ENCODE results near the gene COMMD3. TPM values are rescaled to one million over a fixed set of nuclear protein-coding genes. Genes with fewer than 3 reads are reported as not detected.

Gene COMMD3
- total and polyA plus RNA-seq, 9 of the 15 experiments (the other 6 are each of a cell fraction or from before 2014, with no cell fraction given), result 50.7 to 217 (median 80.1) TPM

DNA sequence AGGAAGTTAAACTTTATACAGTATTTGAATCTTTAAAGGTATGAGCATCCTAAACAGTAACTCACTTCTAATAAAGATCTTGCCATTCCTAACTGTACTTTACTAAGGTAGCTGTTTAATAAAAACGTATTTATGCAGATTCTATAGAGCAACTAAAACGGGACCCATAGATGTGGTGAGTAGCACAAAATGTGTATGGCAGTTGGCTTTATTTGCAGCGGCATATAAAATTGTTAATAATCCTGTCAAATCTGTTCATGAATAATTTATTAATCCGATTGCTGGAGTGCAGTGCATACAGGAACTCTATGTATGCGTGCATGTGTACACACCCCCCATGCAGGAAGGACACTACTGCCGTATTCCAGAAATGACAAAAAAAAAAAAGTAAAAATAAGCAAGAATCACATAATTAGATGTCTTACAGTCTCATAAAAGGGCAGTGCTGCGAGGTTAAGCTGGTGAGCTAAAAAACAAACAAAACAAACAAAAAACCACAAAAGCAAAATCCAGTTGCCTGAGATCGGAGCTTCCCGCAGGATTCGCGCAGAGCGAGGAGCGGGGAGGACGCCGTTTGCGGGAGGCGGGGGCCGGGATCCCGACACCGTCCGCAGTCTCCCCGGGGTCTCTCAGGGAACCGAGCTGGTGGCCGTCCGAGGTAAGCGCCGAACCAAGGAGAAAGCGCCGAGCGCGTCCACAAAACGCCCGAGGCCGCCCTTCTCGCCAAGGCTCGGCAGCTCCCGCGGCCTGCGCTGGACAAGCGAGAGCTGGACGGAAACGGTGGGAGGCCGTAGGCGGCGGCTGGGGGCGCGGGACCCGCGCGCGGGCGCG, 518 bp upstream of the COMMD3 start (continued):
- TF ChIP-seq, protein P1, sequence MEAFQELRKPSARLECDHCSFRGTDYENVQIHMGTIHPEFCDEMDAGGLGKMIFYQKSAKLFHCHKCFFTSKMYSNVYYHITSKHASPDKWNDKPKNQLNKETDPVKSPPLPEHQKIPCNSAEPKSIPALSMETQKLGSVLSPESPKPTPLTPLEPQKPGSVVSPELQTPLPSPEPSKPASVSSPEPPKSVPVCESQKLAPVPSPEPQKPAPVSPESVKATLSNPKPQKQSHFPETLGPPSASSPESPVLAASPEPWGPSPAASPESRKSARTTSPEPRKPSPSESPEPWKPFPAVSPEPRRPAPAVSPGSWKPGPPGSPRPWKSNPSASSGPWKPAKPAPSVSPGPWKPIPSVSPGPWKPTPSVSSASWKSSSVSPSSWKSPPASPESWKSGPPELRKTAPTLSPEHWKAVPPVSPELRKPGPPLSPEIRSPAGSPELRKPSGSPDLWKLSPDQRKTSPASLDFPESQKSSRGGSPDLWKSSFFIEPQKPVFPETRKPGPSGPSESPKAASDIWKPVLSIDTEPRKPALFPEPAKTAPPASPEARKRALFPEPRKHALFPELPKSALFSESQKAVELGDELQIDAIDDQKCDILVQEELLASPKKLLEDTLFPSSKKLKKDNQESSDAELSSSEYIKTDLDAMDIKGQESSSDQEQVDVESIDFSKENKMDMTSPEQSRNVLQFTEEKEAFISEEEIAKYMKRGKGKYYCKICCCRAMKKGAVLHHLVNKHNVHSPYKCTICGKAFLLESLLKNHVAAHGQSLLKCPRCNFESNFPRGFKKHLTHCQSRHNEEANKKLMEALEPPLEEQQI (IDR thresholded peaks at IDR 0.05), result no peak
- TF ChIP-seq RBM15 (IDR thresholded peaks at IDR 0.05; ENCODE audit: insufficient read depth, low read length) (no peak), SNRNP70 (optimal IDR thresholded peaks at IDR 0.05; ENCODE audit: low read depth, low read length) (no peak), PPARD (CRISPR knock-in tag; IDR thresholded peaks at IDR 0.05) (no peak), POLR2H (tag; IDR thresholded peaks at IDR 0.05; ENCODE audit: low read depth) (no peak), HNRNPH1 (optimal IDR thresholded peaks at IDR 0.05; ENCODE audit: low read depth, low read length) (no peak), XRCC4 (IDR thresholded peaks at IDR 0.05; ENCODE audit: extremely low read depth, insufficient read depth, insufficient read length) (no peak), SAP30 (IDR thresholded peaks at IDR 0.05; ENCODE audit: borderline replicate concordance, insufficient read depth, low read depth, low read length, poor library complexity, severe bottlenecking) (peak; percentile 52), FOXJ2 (tag; IDR thresholded peaks at IDR 0.05) (peak; percentile 50; the same call in 1 of the 2 replicates), FOXP1 (CRISPR knock-in tag; IDR thresholded peaks at IDR 0.05) (no peak), ZNF175 (CRISPR knock-in tag; IDR thresholded peaks at IDR 0.05; ENCODE audit: low read depth) (peak; percentile 1; the same call in 1 of the 2 replicates), TAF9B (IDR thresholded peaks at IDR 0.05; ENCODE audit: partially characterized antibody) (no peak), MAFK (IDR thresholded peaks at IDR 0.05; ENCODE audit: low read length) (no peak), HNRNPLL (IDR thresholded peaks at IDR 0.05; ENCODE audit: low read depth, low read length, poor library complexity, severe bottlenecking) (peak; percentile 95), RBM22 (IDR thresholded peaks at IDR 0.05; ENCODE audit: low read depth, low read length, poor library complexity, severe bottlenecking) (no peak)
- TF ChIP-seq, protein P2, sequence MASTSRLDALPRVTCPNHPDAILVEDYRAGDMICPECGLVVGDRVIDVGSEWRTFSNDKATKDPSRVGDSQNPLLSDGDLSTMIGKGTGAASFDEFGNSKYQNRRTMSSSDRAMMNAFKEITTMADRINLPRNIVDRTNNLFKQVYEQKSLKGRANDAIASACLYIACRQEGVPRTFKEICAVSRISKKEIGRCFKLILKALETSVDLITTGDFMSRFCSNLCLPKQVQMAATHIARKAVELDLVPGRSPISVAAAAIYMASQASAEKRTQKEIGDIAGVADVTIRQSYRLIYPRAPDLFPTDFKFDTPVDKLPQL (IDR thresholded peaks at IDR 0.05; ENCODE audit: extremely low read depth, insufficient read length), result no peak
- TF ChIP-seq, protein P3, sequence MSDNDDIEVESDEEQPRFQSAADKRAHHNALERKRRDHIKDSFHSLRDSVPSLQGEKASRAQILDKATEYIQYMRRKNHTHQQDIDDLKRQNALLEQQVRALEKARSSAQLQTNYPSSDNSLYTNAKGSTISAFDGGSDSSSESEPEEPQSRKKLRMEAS (CRISPR knock-in tag; IDR thresholded peaks at IDR 0.05), result no peak
- TF ChIP-seq, protein P4, sequence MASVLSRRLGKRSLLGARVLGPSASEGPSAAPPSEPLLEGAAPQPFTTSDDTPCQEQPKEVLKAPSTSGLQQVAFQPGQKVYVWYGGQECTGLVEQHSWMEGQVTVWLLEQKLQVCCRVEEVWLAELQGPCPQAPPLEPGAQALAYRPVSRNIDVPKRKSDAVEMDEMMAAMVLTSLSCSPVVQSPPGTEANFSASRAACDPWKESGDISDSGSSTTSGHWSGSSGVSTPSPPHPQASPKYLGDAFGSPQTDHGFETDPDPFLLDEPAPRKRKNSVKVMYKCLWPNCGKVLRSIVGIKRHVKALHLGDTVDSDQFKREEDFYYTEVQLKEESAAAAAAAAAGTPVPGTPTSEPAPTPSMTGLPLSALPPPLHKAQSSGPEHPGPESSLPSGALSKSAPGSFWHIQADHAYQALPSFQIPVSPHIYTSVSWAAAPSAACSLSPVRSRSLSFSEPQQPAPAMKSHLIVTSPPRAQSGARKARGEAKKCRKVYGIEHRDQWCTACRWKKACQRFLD (CRISPR knock-in tag; IDR thresholded peaks at IDR 0.05), result no peak

Measured in K562 (cell line).